Glomerular visceral epithelial cell (primary cell): ENCODE measurements around the gene PTGR3.
"Not testable (repeated sequence)": the region's sequence is repeated elsewhere in the genome, so short reads cannot be mapped to it uniquely, and the experiment has no call there.

Experiments
- DNase-seq: peaks from one replicate; pipeline ENCODE4 v3.0.0-alpha.2; 2016; ENCODE audit errors: extremely low spot score

Gene PTGR3

DNA sequence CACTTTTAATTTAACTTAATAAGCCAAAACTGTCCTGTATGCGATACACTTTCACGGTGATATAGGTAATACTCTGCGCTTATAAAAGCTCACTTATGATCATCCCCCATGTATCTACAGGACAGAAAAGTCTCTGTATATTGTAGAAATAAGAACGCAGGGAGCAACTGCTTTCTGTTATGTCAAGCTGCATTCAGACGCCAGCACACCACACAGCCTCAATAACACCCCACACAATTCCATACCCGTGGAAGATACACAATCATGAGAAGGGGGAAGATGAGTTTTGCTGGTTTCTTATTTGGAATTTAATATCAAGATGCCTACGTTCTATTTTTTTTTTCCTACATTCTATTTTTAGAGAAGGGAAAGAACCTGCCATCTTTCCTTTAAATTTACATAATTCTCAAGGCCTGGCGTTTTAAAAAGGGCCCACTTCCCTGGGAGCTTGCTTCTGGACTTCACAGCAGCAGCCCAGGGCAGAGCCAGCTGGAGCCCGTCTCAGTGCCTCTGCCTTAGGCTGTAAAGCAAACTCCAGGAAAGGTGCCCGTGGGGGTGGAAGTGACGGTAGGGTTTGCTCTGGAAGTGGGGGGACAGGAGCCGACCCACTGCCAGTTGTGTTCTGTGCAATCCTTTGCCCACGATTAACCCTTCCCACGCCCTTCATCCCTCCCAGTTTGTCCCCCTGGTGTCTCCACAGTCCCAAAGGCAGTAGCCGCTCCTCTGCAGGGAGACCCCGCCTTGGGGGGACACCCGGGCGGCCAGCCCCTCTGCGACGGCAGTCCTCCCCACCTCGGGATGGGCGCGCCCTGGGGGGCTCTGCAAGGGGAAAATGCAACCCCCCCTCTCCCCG is 5.3 kb downstream of the PTGR3 start:
- DNase-seq: no peak

DNA sequence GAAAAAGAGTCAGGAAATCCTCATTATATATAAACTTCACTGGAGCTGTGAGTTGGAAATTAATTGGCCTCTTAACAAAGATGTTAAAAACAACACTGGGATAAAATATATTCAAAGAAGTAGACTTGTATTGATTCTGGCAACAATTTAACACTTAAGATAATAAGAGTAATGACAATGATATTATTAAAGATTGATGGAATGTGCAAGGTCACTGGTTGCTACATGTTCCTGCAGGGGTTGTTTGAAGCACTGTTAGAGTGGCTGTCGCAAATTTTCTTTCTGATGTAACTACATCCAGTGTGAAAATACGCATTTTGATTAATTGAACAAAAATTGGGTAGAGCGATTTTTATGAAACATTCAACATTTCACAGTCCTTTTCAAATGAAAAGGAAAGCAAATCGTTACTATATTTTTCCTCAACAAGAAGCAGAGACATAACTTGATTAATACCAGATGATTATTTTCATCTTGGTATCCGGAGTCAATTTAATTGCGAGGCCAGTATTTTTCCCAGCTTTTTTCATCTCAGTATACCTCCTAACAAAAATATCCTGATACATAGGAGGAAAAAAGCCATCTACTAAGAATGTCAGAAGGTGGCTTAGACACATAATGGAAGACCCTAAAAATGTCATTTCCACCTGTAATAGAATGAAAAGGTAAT is 6.1 kb downstream of the PTGR3 start:
- no peak for DNase-seq

DNA sequence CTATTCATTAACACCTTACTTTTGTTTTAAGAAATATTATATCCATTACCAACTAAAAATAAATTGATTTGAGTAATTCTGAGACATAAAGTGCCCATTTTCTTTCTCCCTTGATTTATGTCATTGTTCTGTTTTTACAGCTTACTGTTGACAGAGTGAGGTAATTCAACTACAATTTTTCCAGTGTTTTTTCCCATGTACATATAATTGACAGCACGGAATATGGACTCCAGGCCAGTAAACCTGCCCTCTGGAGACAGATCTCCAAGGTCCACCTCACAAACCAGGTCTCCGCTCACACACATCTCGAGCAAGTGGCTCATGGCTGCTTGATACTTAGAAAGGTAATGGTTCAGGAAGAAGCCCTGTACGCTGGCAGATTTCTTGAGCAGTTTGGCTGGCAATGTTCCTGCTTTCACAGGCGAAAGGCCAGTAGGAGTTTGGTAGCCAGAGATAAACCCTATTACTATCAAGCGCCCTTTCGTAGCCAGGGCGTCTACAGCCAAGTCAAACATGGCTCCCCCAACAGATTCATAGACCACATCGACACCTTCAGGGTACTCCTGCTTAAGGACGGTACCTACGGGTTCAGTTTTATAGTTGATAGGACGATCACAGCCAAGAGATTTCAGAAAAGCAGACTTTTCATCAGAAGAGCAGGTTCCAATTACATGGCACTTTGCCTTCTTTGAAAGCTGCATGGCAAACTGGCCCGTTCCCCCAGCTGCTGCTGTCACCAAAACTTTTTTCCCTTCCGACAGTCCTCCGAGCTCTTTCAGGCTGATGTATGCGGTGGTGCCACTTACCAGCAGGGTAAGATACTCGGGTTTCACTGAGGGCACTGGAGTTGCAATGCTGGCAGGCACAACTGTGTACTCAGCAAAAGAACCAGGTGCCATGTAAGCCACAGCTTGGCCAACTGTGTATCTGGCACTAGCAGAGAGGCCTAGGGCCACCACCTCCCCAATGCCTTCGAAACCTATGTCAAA is 7.4 kb downstream of the PTGR3 start:
- DNase-seq: no peak

DNA sequence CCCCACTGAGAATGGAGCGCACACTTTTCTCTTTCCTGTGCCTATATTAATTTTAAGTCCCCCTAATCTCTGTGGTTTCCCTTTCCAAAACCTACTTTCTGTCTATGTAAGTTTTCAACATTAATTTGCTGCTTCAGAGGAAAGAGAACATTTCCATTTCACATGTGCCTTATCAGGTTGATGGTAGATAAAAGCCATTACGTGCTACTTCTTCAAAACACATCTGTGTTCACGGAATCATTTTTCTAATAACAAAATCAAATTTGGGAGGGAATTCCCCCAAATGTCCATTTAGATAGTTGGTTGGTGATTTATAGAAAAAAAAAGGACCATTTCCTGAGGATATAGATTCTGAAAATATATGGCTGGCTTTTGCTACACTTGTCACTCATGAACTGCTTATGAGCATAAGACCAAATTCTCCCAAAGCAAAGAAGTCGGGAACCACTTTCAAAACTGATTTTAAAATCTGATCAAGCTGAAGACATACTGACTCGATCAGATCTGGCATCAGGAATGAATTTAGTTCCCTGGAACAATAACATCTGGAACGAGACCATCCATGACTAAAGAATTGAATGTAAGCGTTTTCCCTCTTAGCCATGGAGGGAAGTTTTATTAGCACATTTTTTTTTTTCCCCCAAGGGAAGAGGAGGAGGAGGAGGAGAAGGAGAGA is 8.2 kb downstream of the PTGR3 start:
- no peak for DNase-seq

DNA sequence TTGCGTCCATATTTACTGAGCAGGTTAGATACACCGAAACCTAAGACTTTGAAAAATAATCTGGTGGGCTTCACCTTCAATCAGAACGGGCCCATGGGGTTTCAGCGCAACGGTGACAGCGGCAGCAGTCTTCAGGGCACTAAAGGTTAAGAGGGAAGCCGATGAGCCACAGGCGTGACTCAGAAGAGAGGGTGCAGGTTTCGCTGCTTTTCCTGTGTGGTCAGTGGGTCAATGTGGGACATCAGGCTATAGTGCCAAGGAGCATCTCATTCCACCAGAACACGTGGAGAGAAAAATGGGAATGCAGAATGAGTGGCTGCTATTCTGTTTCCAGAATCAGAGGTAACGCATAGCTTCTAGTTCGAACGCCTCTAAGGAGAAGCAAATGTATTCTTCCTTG is 8.9 kb downstream of the PTGR3 start:
- DNase-seq: no peak

DNA sequence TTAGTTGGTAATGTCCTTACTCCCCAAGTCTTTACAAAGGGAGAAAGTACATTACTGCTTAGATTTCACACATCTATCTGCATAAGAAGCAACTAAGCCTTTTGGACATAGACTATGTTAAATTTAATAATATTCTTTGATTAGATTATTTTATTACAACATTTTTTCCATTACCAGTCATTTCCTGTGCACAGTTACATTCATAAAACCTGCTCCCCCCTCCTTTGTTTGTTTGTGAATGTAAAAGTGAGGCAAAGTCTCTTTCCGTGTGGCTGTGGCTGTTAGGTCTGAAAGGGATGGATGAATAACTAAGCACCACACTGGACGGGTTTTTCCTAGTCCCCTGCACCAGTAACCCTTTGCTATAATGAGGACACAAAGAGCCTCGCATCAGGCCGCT is 9.6 kb downstream of the PTGR3 start:
- no peak for DNase-seq

DNA sequence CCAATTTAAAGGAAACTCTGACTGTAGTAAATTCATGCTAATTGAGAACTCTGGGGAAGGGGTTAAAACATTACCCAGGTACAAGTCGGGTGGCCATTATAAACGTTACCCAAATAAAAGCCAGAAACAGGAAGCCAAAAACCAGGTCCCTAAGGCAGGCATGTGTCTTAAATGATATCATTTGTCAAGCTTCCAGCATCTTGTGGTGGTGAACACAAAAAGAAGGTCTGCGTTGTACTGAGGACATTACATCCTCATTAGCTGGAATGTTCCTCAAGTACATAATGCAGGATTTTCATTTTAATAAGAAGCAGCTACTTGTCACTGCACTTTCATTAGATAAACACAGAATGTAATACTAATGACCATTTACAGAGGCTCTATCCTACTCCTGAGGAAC is 10.9 kb downstream of the PTGR3 start:
- DNase-seq: no peak

DNA sequence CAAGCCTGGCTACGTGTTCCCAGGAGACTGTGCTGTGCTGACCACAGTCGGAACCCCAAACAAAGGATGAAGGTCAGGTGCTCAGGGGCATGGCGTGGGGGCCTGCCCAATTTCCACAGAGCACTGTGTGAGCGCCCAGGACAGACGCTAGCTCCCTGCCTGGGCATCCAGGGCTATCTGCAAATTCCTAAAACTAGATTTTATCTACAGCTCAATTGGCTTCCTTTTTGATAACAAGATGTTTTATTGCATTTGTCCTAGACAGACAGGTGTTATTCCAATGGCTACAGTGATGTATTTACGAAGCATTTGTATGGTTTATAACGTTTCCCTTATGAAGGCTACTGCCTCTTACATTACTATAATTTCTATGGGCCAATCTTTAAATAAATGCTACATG is 16.0 kb downstream of the PTGR3 start:
- no peak for DNase-seq

DNA sequence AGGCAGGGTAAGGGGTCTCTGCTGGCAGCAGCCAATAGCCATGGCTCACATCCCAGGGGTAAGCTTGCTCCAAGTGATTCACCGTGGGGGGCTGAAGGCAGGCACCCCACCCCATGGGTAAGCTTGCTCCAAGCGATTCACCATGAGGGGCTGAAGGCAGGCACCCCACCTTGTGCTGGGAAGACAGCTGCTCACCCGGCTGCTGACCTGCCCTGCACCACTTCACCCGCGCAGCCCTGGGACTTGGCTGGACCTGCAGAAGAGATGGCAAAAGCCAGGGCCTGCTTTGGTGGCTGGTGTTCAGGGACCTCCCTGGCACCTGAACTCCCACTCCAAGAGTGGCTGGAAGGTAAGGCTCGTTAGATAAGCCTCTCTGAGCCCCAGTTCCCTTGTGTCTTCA is 19.2 kb downstream of the PTGR3 start:
- DNase-seq: no peak

DNA sequence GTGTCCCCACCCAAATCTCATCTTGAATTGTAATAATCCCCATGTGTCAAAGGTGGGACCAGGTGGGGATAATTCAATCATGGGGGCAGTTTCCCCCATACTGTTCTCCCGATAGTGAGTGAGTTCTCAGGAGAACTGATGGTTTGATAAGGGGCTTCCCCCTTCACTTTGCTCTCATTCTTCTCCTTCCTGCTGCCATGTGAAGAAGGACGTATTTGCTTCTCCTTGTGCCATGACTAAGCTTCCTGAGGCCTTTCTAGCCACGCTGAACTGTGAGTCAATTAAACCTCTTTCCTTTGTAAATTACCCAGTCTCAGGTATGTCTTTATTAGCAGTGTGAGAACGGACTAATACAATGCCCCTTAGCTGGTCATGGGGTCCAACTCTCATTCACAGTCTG is 21.2 kb downstream of the PTGR3 start:
- DNase-seq: not testable (repeated sequence)

DNA sequence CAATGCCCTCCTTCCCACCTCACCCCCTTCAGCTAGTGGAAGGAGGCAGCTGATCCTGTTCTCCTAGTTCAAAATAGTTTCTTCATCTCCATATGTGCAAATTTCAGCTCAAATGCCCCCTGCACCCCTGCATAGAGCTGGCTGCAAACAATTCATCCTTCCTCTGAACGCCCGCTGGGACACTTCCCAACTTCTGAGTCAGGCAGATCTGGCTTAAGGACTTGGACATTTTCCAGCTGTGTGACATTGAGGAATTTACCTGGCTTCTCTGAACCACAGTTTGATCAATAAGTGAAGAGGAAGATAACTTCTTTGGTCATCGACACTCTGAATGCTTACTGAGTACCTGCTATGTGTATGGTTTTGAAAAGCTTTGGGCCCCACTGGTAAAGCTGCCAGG is 23.5 kb downstream of the PTGR3 start:
- no peak for DNase-seq

DNA sequence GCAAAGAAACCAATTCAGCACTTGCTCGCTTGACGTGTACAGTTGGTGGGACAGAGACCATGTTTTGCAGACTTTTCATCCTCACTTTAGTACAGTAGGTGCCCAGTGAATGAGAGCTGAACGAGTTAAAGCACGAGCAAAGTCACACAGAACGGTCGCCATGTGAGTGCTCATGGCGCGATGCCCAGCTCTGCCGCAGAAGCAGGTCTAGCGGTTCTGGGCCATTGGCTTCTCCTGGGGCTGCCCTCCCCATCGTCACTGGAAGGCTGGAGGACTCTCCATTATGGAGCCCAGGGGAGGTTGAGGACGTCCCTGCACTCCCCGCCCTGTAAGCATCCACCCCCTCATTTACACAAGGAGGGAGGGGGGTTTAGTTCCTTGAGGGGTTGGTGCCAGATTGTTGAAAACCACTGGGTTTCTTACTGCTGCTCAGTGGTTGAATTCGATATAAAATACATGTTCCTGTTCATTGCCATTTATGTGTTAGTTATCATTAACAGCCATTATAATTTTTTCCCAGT is 24.9 kb downstream of the PTGR3 start:
- DNase-seq: no peak

DNA sequence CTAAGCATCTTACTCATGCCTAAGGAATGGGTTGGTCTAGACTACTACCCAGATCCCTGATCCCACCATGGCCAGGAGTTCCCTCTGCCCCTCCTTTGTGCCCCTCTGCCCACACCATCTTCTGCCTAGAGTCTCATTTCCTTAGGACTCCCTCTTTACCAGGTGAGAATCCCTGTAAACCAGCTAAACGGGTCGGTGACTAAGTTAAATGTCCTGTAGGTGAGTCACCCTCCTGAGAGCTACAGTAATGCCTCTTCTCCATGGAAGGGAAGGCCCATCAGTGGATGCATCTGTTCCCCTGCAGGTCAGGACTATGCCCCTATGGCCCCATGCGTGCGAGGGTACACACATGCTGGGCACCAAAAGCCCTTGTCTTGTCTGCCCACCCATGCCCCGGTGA is 25.4 kb downstream of the PTGR3 start:
- peak; percentile 15 for DNase-seq

DNA sequence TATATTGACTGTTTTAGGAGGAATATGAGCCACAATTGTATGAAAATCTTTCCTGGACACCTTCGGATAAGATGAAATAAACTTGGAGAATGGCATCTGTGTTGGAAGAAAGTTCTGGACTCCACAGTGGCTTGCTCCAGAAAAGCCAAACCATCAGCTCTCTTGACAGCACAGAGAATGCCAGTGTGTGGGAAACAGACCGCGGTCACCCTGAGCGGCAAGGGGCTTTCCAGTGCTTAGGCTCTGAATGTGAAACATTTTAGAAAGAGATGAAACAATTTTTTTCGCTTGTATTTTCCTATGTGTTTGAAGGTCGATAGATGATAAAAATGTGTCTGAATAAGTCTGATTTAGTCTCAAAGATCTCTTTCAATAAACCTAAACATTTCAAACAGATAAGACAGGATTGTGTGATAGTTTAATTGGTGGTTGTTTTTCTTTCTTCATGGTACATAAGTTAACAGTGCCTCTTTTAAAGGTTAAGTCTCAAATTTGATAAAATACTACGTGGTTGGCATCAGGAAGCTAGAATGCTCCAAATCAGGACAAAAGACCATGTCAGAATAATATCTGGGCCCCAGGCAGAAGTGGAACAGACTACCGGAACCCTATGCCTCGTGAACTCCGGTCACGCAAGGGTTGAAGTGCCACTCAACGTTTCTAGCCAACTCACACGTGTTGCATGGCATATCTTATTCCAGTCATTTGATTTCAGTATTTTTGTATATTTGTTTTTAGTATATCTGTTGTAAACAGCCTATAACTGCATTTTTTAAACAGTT is 28.9 kb downstream of the PTGR3 start:
- no peak for DNase-seq

DNA sequence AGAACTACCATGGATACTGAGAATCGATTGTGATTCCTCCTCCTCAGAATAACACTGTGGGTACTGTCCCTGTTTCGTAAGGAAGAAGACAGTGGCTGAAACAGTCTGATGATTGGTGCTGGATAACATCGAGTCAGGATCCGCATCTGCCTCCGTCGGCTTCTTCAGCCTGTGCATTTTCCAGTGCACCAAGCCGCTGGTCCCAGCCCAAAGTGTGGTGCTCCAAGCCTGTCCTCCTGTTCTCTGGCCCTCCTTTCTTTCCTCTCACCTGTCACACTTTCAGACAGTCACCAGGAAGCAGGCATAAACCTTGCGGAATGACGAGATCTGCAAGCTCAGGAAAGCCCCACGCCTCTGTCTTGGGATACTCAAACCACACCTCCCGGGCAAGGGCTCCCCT is 30.6 kb downstream of the PTGR3 start:
- DNase-seq: no peak

DNA sequence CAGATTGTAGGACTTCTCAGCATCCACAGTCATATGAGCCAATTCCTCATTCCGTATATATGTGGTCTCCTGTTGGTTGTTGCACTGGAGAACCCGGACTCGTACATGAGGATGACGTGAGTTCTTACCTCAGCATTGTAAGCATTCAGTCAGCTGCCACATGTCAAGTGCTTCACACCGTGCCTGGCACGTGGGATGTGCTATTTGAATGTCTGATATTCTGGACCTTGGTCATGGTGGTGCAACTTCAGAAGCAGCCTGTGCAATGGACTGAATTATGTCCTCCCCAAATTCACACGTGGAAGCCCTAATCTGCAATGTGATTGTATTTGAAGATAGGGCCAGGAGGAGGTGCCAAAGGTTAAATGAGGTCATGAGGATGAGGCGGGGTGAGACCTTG is 32.1 kb downstream of the PTGR3 start:
- DNase-seq: no peak

DNA sequence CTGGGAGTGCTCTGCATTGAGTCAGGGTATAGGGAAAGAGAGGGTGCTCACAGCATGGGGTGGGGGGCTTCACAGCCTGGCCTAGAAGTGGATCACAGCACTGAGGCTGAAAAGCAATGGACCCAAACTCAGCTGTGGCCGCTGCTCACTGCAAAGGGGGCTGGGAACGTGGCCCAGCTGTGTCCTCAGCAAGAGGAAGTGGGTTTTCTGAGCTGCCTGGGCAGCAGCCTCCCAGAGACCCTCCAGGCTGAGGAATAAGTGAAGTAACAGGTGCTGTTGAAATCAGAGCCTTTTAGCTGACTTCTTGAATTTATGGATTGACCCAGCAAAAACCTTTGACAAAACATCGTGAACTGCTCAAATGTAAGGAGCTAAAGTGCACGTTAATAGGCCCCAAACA is 35.2 kb downstream of the PTGR3 start:
- no peak for DNase-seq

DNA sequence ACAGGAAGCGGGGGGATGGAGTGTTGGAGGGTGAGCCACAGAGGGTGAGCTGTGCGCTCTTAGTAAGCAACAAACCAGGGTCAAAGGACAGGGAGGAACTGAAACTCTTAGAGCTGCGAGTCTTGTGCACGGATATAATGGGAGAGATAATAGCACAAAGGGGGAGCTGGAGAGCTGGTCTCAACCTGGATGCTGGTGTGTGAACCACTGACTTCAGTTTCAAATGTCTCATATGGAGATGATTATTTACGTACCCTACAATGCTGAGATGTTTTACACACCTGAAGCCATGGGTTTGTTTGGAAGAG is 35.9 kb downstream of the PTGR3 start:
- no peak for DNase-seq

DNA sequence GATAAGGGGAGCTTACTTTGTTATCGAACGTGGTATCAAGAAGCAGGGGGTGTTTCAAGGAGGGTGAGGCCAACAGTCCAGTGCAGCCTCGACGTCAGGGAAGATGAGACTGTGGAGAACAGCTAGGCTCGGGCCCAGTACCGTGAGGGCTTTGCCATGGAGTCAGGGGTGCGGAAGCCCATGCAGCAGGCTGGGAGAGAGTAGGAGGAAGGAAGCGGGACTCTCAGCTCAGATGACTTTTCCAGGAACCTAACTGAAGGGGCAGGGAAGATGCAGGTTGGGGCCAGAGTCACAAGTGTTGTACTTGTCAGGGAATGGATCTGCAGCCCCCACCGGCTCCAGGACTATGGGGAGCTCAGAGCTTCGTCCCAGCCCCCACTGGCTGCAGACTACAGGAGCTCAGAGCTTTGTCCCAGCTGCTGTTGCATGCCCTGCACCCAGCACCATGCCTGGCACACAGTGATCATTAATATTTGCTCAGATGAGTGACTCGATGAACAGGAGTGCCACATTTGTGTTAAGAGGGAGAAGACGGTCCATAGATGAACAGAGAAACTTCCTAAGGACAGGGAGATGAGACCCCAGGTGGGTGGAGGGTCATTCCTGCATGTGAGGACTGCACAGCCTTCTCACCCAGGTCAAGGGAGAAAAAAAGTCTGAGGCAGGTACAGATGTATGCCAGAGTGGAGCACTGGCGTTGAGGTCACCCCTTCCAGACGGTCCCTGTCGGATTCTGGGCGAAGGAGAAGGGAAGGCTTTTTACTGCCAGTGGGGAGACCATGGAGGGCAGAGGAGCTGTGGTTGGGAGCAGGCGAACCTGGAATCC is 36.4 kb downstream of the PTGR3 start:
- no peak for DNase-seq

DNA sequence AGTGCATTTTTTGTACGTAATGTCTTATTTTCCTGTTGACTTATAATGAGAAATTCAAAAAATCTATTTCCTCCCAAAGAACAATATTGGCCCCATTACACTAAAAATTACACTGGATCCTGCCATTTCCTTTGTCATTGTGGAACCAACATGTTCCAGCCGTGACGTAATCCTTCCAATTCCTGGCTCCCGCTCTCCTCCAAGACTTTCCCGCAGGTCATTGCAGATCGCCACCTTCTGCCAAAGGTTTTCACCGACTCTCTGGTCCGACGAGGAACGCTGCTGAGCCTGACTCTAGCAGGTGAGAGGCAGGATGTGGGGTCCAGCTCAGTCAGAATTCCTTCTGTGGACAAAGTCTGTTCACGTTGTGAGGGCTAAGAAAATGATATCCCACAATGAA is 38.0 kb downstream of the PTGR3 start:
- no peak for DNase-seq
